ENCODE measurements around the gene PODXL2.
A peak's percentile ranks its signal among the peaks of the same experiment; 100 is the strongest.
"Not testable (repeated sequence)": the region's sequence is repeated elsewhere in the genome, so short reads cannot be mapped to it uniquely, and the experiment has no call there.

The PODXL2 gene

DNA sequence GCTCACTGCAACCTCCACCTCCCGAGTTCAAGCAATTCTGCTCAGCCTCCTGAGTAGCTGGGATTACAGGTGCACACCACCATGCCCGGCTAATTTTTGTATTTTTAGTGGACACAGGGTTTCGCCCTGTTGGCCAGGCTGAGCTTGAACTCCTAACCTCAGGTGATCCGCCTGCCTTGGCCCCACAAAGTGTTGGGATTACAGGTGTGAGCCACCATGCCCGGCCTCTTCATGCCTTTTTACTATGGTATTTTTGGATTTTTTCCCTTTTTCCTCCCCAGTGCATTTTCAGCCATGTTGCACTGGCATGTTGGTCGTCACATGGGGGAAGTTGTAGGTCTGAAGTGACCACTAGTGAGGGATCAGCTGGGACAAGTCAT is 53.2 kb downstream of the PODXL2 start:
- H2AK5ac ChIP-seq (ENCODE audit: low read length); H3K27me3 ChIP-seq (ENCODE audit: insufficient read depth, low read length); H2BK120ac ChIP-seq (ENCODE audit: insufficient read depth, low read length, poor library complexity); H2AFZ ChIP-seq (ENCODE audit: insufficient read depth, low read length, poor library complexity); H3K79me2 ChIP-seq (ENCODE audit: control insufficient read depth, insufficient read depth, low read length, poor library complexity); H4K91ac ChIP-seq (ENCODE audit: low read depth, low read length); H4K12ac ChIP-seq (ENCODE audit: low read depth, low read length); H3K4me1 ChIP-seq (ENCODE audit: control insufficient read depth in 1 of 2, insufficient read depth in 2 of 2, low read length in 2 of 2); H3K14ac ChIP-seq (ENCODE audit: low read length); H3K27ac ChIP-seq (ENCODE audit: low read depth, low read length); H3K79me1 ChIP-seq (ENCODE audit: low read length); H3K4me2 ChIP-seq (ENCODE audit: low read length); H2BK12ac ChIP-seq (ENCODE audit: low read length); H2BK5ac ChIP-seq (ENCODE audit: low read depth, low read length, poor library complexity); H3K4me3 ChIP-seq (ENCODE audit: low read depth, low read length); H4K8ac ChIP-seq (ENCODE audit: low read depth, low read length); H3K9ac ChIP-seq (ENCODE audit: low read length); H3K23ac ChIP-seq (ENCODE audit: low read length); H3K18ac ChIP-seq (ENCODE audit: low read length); H3K9me3 ChIP-seq (ENCODE audit: insufficient read depth, low read depth, low read length); H3K36me3 ChIP-seq (ENCODE audit: control insufficient read depth in 1 of 2, insufficient read depth in 2 of 2, low read length in 2 of 2); DNase-seq; H3K4ac ChIP-seq (ENCODE audit: low read depth, low read length): not testable (repeated sequence)
- no CpG with 5 or more reads among the region's 6 CpGs for WGBS (ENCODE audit: extremely low coverage, insufficient coverage, insufficient read length)

DNA sequence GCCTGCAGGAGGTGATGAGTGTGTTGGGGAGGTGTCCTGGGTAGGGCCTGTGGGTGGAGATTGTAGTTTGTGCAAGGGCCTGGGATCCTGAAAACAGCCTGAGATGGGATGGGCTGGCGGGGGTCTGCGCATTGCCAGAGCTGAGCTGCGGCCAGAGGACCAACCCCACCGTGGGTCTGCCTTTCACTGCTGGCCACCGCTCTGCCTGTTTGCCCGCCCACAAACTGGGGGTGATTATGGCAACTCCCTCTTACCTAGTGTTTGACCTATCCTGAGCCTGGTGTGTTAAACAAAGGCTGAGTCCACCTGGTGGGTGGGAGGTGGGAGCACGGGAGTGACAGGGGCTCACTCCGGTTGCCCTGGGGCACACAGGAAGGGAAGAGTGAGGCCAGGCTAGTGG is 53.6 kb downstream of the PODXL2 start:
- Histone ChIP-seq H3K27me3 (ENCODE audit: insufficient read depth, low read length) (no peaks in the 10 kb centered on the region), H3K36me3 (ENCODE audit: control insufficient read depth in 1 of 2, insufficient read depth in 2 of 2, low read length in 2 of 2) (no peaks in the 10 kb centered on the region), H3K4me2 (ENCODE audit: low read length) (no peak overlapping the region), H2AK5ac (ENCODE audit: low read length) (no peak overlapping the region), H3K79me1 (ENCODE audit: low read length) (no peaks in the 10 kb centered on the region), H3K9ac (ENCODE audit: low read length) (no peak overlapping the region), H3K4ac (ENCODE audit: low read depth, low read length) (no peak overlapping the region), H2BK5ac (ENCODE audit: low read depth, low read length, poor library complexity) (no peak overlapping the region), H3K9me3 (ENCODE audit: insufficient read depth, low read depth, low read length) (no peaks in the 10 kb centered on the region), H3K14ac (ENCODE audit: low read length) (no peak overlapping the region), H2AFZ (ENCODE audit: insufficient read depth, low read length, poor library complexity) (no peak overlapping the region), H3K23ac (ENCODE audit: low read length) (no peak overlapping the region), H3K79me2 (ENCODE audit: control insufficient read depth, insufficient read depth, low read length, poor library complexity) (no peaks in the 10 kb centered on the region), H3K4me3 (ENCODE audit: low read depth, low read length) (no peak overlapping the region), H4K8ac (ENCODE audit: low read depth, low read length) (no peak overlapping the region), H3K18ac (ENCODE audit: low read length) (no peak overlapping the region), H4K12ac (ENCODE audit: low read depth, low read length) (no peak overlapping the region), H2BK120ac (ENCODE audit: insufficient read depth, low read length, poor library complexity) (no peak overlapping the region), H3K4me1 (ENCODE audit: control insufficient read depth in 1 of 2, insufficient read depth in 2 of 2, low read length in 2 of 2) (no peaks in the 10 kb centered on the region), H2BK12ac (ENCODE audit: low read length) (no peak overlapping the region), H4K91ac (ENCODE audit: low read depth, low read length) (no peak overlapping the region), H3K27ac (ENCODE audit: low read depth, low read length) (no peak overlapping the region)
- no CpG with 5 or more reads among the region's 8 CpGs for WGBS (ENCODE audit: extremely low coverage, insufficient coverage, insufficient read length)
- DNase-seq = no peak

DNA sequence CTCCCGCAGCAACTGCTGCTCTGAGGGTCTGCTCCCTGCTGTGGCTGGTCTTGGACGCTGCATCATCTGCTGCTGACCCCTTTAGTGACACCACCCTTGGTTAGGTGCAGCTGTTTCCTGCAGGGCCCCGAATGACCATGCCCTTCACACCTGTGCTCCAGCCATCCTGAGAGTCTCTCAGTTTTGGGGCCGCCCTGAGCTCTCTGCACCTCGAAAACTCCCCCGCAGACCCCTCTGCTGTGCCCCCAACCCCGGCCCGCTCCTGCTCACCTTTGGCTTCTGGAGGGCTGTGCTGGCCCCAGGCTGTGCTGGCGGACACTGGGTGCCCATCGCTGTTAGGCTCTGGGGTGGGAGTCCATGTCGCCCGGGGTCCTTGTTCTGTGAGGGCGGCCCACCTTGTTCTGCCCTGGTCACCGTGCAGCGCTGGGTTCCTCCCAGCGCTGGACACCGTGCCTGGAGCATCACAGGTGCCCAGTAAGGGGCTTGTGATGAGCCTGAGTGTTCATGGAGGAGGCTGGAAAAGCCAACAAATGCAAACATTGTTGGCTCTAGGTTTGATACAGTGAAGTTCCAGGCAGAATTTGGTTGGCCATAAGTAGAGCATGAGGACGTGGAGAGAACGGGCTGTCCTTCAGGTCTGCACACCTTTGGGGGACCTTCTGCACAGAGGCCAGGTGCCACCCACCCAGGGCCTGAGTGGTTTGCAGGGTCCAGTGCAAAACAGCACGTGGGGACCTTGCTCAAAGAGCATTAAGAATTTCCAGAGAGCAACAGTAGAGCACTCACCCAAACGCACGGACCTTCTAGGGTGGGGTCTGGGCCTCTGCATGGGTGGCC is 56.1 kb downstream of the PODXL2 start:
- no peak overlapping the region for H3K23ac ChIP-seq (ENCODE audit: low read length)
- no CpG with 5 or more reads among the region's 22 CpGs for WGBS (ENCODE audit: extremely low coverage, insufficient coverage, insufficient read length)
- peaks cover 3% of the 10 kb centered on the region for H3K79me2 ChIP-seq (ENCODE audit: control insufficient read depth, insufficient read depth, low read length, poor library complexity)
- H2BK120ac ChIP-seq (ENCODE audit: insufficient read depth, low read length, poor library complexity) = no peak overlapping the region
- no peak overlapping the region for H2BK12ac ChIP-seq (ENCODE audit: low read length)
- H2AFZ ChIP-seq (ENCODE audit: insufficient read depth, low read length, poor library complexity) = no peak overlapping the region
- no peak overlapping the region for H3K4me2 ChIP-seq (ENCODE audit: low read length)
- no peak overlapping the region for H3K27ac ChIP-seq (ENCODE audit: low read depth, low read length)
- no peak for DNase-seq
- H2BK5ac ChIP-seq (ENCODE audit: low read depth, low read length, poor library complexity) = no peak overlapping the region
- H3K36me3 ChIP-seq (ENCODE audit: control insufficient read depth in 1 of 2, insufficient read depth in 2 of 2, low read length in 2 of 2) = no peaks in the 10 kb centered on the region
- H2AK5ac ChIP-seq (ENCODE audit: low read length) = no peak overlapping the region
- H3K18ac ChIP-seq (ENCODE audit: low read length) = no peak overlapping the region
- H3K79me1 ChIP-seq (ENCODE audit: low read length) = peaks cover 5% of the 10 kb centered on the region
- no peak overlapping the region for H4K91ac ChIP-seq (ENCODE audit: low read depth, low read length)
- H4K8ac ChIP-seq (ENCODE audit: low read depth, low read length) = no peak overlapping the region
- no peak overlapping the region for H3K4me3 ChIP-seq (ENCODE audit: low read depth, low read length)
- H3K27me3 ChIP-seq (ENCODE audit: insufficient read depth, low read length) = no peaks in the 10 kb centered on the region
- no peak overlapping the region for H4K12ac ChIP-seq (ENCODE audit: low read depth, low read length)
- no peak overlapping the region for H3K4ac ChIP-seq (ENCODE audit: low read depth, low read length)
- peaks cover 6 to 14% of the 10 kb centered on the region in 2 experiments for H3K4me1 ChIP-seq (ENCODE audit: control insufficient read depth in 1 of 2, insufficient read depth in 2 of 2, low read length in 2 of 2)
- no peak overlapping the region for H3K9ac ChIP-seq (ENCODE audit: low read length)
- H3K9me3 ChIP-seq (ENCODE audit: insufficient read depth, low read depth, low read length) = peaks cover 2% of the 10 kb centered on the region
- H3K14ac ChIP-seq (ENCODE audit: low read length) = no peak overlapping the region

DNA sequence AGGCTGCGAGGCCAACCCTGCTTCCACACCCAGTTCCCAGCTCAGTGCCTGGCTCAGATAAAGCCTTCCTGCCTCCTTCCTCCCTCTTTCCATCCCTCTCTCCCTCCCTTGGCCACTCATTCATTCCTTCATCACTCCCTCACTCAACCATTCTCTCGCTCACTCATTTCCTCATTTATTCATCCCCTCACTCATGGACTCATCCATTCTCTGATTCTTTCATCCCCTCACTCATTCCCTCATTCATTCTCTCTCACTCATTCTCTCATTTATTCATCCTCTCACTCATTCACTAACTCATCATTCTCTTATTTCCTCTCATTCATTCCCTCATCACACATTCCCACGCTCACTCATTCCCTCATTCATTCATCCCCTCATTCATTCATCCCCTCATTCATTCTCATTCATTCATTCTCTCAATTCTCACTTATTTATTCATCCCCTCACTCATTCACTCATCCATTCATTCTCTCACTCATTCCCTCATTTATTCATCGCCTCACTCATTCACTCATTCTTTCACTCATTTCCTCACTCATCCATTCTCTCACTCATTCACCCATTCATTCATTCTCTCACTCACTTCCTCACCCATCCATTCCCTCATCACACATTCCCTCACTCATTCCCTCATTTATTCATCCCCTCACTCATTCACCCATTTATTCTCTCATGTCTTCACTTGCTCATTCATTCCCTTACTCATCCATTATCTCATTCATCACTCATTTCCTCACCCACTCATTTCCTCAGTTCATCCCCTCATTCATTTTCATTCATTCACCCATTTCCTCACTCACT is 56.9 kb downstream of the PODXL2 start:
- Histone ChIP-seq H3K79me2 (ENCODE audit: control insufficient read depth, insufficient read depth, low read length, poor library complexity) (peaks cover 3% of the 10 kb centered on the region), H3K4me3 (ENCODE audit: low read depth, low read length) (no peak overlapping the region), H3K4me1 (ENCODE audit: control insufficient read depth in 1 of 2, insufficient read depth in 2 of 2, low read length in 2 of 2) (peaks cover 13 to 22% of the 10 kb centered on the region in 2 experiments), H2BK5ac (ENCODE audit: low read depth, low read length, poor library complexity) (no peak overlapping the region), H2AK5ac (ENCODE audit: low read length) (no peak overlapping the region), H2BK12ac (ENCODE audit: low read length) (no peak overlapping the region), H3K4me2 (ENCODE audit: low read length) (no peak overlapping the region), H3K36me3 (ENCODE audit: control insufficient read depth in 1 of 2, insufficient read depth in 2 of 2, low read length in 2 of 2) (no peaks in the 10 kb centered on the region), H4K91ac (ENCODE audit: low read depth, low read length) (no peak overlapping the region), H4K12ac (ENCODE audit: low read depth, low read length) (no peak overlapping the region), H3K18ac (ENCODE audit: low read length) (no peak overlapping the region), H2AFZ (ENCODE audit: insufficient read depth, low read length, poor library complexity) (no peak overlapping the region), H2BK120ac (ENCODE audit: insufficient read depth, low read length, poor library complexity) (no peak overlapping the region), H4K8ac (ENCODE audit: low read depth, low read length) (no peak overlapping the region), H3K14ac (ENCODE audit: low read length) (no peak overlapping the region), H3K79me1 (ENCODE audit: low read length) (peaks cover 12% of the 10 kb centered on the region), H3K27me3 (ENCODE audit: insufficient read depth, low read length) (no peaks in the 10 kb centered on the region), H3K9ac (ENCODE audit: low read length) (no peak overlapping the region), H3K4ac (ENCODE audit: low read depth, low read length) (no peak overlapping the region), H3K23ac (ENCODE audit: low read length) (no peak overlapping the region), H3K27ac (ENCODE audit: low read depth, low read length) (no peak overlapping the region), H3K9me3 (ENCODE audit: insufficient read depth, low read depth, low read length) (peaks cover 2% of the 10 kb centered on the region)
- peak; percentile 58 to 61 for DNase-seq
- WGBS (ENCODE audit: extremely low coverage, insufficient coverage, insufficient read length) = 100% methylated on average over 3 of the region's 4 CpGs

All from trophoblast cell (in vitro differentiated cells and primary cell).